Calu3 (cell line): ENCODE results near the gene NR1I2. TPM values are rescaled to one million over a fixed set of nuclear protein-coding genes. Genes with fewer than 3 reads are reported as not detected.

Experiments used
- BruUV-seq: library from RNA; stranded (reverse); fragments of 400-500 nt; replicated peaks from 2 replicates; lab custom pipeline; 2021; lab: Mats Ljungman, UMichigan
- CTCF ChIA-PET: fragments of 300-600 bp; sonication (Branson Sonifier 250); formaldehyde crosslinking; loops from one replicate; lab custom pipeline; 2022; ENCODE audit warnings: antibody characterized with exemption; lab: Charles Lee
- DNase-seq: peaks from one replicate; pipeline ENCODE4 v3.0.0; 2022
- H3K27ac Mint-ChIP-seq: one replicate; pipeline ENCODE4 v1.8.0; 2022; ENCODE audit warnings: mixed read lengths; ENCODE audit not compliant: unreplicated experiment
- H3K27me3 Mint-ChIP-seq: one replicate; pipeline ENCODE4 v1.8.0; 2022; ENCODE audit warnings: mixed read lengths; ENCODE audit not compliant: unreplicated experiment
- H3K36me3 Mint-ChIP-seq: one replicate; pipeline ENCODE4 v1.8.0; 2022; ENCODE audit warnings: mild to moderate bottlenecking, moderate library complexity, mixed read lengths; ENCODE audit not compliant: insufficient read depth, unreplicated experiment
- H3K4me1 Mint-ChIP-seq: one replicate; pipeline ENCODE4 v1.8.0; 2022; ENCODE audit warnings: mild to moderate bottlenecking, low read depth, mixed read lengths; ENCODE audit not compliant: unreplicated experiment
- H3K4me3 Mint-ChIP-seq: one replicate; pipeline ENCODE4 v1.8.0; 2022; ENCODE audit warnings: mild to moderate bottlenecking, low read depth, moderate library complexity, mixed read lengths; ENCODE audit not compliant: unreplicated experiment
- H3K9me3 Mint-ChIP-seq: one replicate; pipeline ENCODE4 v1.8.0; 2022; ENCODE audit warnings: low read depth, mixed read lengths; ENCODE audit not compliant: unreplicated experiment
- intact Hi-C: fragments of 100-400 bp; cut with micrococcal nuclease; formaldehyde crosslinking; loops from one replicate; pipeline ENCODE4 v1.10.0; 2022; ENCODE audit not compliant: unreplicated experiment
- total RNA-seq: library from RNA; stranded (reverse); gene quantifications from 2 replicates; pipeline ENCODE4 v1.2.3, GENCODE V29; 2022
- TF ChIP-seq, protein P1 (sequence below): fragments of 200-600 bp; IDR thresholded peaks from one replicate; pipeline ENCODE4 v1.8.0; 2022; ENCODE audit warnings: antibody characterized with exemption; ENCODE audit not compliant: unreplicated experiment

The NR1I2 gene
- total RNA-seq, 1 experiment from 2014 or later, result 2.9 TPM

GRCh38 chr3:119825820-119826219 is 43.9 kb downstream of the NR1I2 start:
- Mint-ChIP-seq H3K9me3 (no peaks in the 10 kb centered on the region), H3K4me1 (no peaks in the 10 kb centered on the region), H3K27ac (no peak overlapping the region), H3K36me3 (no peaks in the 10 kb centered on the region), H3K27me3 (no peaks in the 10 kb centered on the region), H3K4me3 (no peak overlapping the region)
- no TSS peak for BruUV-seq
- intact Hi-C loops, result no loop called here
- TF ChIP-seq, protein P1, sequence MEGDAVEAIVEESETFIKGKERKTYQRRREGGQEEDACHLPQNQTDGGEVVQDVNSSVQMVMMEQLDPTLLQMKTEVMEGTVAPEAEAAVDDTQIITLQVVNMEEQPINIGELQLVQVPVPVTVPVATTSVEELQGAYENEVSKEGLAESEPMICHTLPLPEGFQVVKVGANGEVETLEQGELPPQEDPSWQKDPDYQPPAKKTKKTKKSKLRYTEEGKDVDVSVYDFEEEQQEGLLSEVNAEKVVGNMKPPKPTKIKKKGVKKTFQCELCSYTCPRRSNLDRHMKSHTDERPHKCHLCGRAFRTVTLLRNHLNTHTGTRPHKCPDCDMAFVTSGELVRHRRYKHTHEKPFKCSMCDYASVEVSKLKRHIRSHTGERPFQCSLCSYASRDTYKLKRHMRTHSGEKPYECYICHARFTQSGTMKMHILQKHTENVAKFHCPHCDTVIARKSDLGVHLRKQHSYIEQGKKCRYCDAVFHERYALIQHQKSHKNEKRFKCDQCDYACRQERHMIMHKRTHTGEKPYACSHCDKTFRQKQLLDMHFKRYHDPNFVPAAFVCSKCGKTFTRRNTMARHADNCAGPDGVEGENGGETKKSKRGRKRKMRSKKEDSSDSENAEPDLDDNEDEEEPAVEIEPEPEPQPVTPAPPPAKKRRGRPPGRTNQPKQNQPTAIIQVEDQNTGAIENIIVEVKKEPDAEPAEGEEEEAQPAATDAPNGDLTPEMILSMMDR, result no peak
- no peak for DNase-seq
- CTCF ChIA-PET, result no interaction called here

DNA sequence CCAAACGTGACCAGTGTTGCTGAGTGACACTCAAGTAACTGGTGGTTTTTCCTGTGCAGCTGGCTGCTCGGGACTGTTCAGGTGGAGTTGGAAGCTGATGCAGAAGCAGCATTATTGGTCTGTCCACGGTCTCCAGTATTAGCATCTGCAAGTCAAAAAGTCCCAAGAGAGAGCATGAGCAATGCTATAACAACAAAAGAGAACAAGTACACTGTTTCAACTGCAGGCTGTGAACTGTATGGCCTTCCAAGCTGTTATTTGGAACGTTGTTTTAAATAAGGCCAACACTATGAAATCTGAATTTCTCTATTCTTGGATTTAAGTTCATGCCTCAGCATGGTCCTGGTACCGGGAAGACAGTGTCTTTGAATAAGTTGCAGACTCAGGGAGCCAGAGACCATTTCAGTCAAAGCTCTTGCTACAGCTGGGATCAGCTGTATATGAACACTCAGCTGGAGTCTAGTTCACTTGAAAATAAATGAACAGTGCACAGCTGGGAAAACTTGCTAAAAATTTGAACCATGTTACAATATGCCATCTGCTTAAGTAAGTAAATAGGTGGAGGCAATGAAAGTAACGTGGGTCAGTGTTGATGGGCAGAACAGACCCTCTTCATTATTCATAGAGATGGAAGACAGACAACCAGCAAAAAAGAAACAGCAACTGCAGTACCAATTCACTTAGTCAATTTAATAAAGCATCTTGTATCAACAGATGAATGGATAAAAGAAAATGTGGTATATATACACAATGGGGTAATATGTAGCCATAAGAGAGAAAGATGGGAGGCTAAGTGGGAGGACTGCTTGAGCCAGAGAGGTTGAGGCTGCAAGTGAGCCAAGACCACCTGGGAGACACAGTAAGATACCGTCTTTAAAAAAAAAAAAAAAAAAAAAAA is 45.1 kb downstream of the NR1I2 start:
- intact Hi-C loops, result no loop called here
- TF ChIP-seq, protein P1, result no peak
- H3K4me1 Mint-ChIP-seq, result no peaks in the 10 kb centered on the region
- no peaks in the 10 kb centered on the region for H3K27me3 Mint-ChIP-seq
- no peaks in the 10 kb centered on the region for H3K9me3 Mint-ChIP-seq
- DNase-seq, result no peak
- BruUV-seq, result no TSS peak
- no peak overlapping the region for H3K27ac Mint-ChIP-seq
- CTCF ChIA-PET, result interaction anchor here (1.1 kb wide), 1 partner anchor 9 kb away, joined by 5 read pairs; no protein-coding TSS in a partner anchor
- H3K36me3 Mint-ChIP-seq, result no peaks in the 10 kb centered on the region
- no peak overlapping the region for H3K4me3 Mint-ChIP-seq

DNA sequence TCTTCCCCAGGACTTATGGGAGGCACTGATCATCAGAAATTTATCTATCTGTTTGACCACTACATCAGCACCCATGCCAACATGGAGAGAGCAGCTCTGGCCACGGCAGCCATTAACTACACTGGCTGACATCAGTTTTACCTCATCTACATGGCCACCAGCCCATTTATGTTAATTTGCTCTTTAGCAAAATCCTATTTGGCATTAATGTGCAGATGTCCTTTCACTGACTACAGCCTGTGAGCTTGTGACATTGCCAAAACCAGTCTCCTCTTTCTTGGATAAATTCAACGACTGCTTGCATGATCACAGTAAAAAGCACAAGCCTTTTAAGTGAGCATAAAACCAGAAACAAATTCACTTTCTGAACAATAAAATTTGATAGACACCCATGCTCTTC is 47.5 kb downstream of the NR1I2 start:
- TF ChIP-seq, protein P1, result no peak
- Mint-ChIP-seq H3K4me3 (no peak overlapping the region), H3K9me3 (no peaks in the 10 kb centered on the region), H3K36me3 (no peaks in the 10 kb centered on the region), H3K27me3 (no peaks in the 10 kb centered on the region), H3K4me1 (peaks cover 7% of the 10 kb centered on the region), H3K27ac (no peak overlapping the region)
- CTCF ChIA-PET, result no interaction called here
- no peak for DNase-seq
- intact Hi-C loops, result no loop called here
- no TSS peak for BruUV-seq

- Mint-ChIP-seq H3K36me3 (no peaks in the 10 kb centered on the region), H3K4me1 (peaks cover 7% of the 10 kb centered on the region), H3K9me3 (no peaks in the 10 kb centered on the region), H3K4me3 (no peak overlapping the region), H3K27ac (no peak overlapping the region), H3K27me3 (no peaks in the 10 kb centered on the region)
- CTCF ChIA-PET, result no interaction called here
- BruUV-seq, result no TSS peak
- intact Hi-C loops, result no loop called here
- TF ChIP-seq, protein P1, result no peak
- no peak for DNase-seq
Measured at GRCh38 chr3:119831022-119831421, 49.1 kb downstream of the NR1I2 start.
